ENCODE results near the gene NAV1. TPM values are rescaled to one million over a fixed set of nuclear protein-coding genes. Genes with fewer than 3 reads are reported as not detected.

NAV1 gene
- total and polyA plus RNA-seq, 2 of the 8 experiments (the other 6 are each of a cell fraction or from before 2014, with no cell fraction given): 9.9 to 42.7 TPM

- Histone ChIP-seq H3K4me1 (replicated peaks in 1 of 4; ENCODE audit: control insufficient read depth in 3 of 4, insufficient read depth in 4 of 4, low read length in 3 of 4) (peaks cover 6 to 13% (median 8%) of the 10 kb centered on the region in 4 experiments; a peak in 6 of 7 replicates), H2BK120ac (replicated peaks; ENCODE audit: low read depth, low read length) (no peak overlapping the region), H3K4me3 (ENCODE audit: extremely low read depth in 1 of 4, insufficient read depth in 2 of 4, low read depth in 3 of 4, low read length in 4 of 4) (no peak overlapping the region), H3K27ac (ENCODE audit: low read depth, low read length) (no peak overlapping the region), H3K27me3 (replicated peaks in 1 of 4; ENCODE audit: control insufficient read depth in 3 of 4, extremely low read depth in 1 of 4, insufficient read depth in 3 of 4, low read length in 3 of 4) (peaks cover 3 to 33% (median 21%) of the 10 kb centered on the region in 4 experiments), H2BK5ac (ENCODE audit: low read depth, low read length) (no peak overlapping the region), H3K18ac (ENCODE audit: extremely low read depth, low read length) (no peak overlapping the region), H3K9me3 (ENCODE audit: insufficient read depth in 2 of 2, low read depth in 1 of 2, low read length in 1 of 2) (no peaks in the 10 kb centered on the region), H3K79me1 (ENCODE audit: low read depth, low read length) (no peaks in the 10 kb centered on the region), H3K23me2 (ENCODE audit: low read depth, low read length) (peaks cover 5% of the 10 kb centered on the region; the same call in 1 of the 2 replicates), H3K56ac (replicated peaks; ENCODE audit: insufficient read length, low read depth, low read length) (no peak overlapping the region), H3K79me2 (ENCODE audit: control insufficient read depth in 1 of 2, insufficient read depth in 2 of 2, low read length in 2 of 2) (no peaks in the 10 kb centered on the region), H4K8ac (ENCODE audit: extremely low read depth, insufficient read depth, low read length) (no peak overlapping the region), H2BK20ac (ENCODE audit: low read length) (no peak overlapping the region), H4K20me1 (replicated peaks in 1 of 2; ENCODE audit: control insufficient read depth in 1 of 2, insufficient read depth in 2 of 2, low read length in 2 of 2) (no peaks in the 10 kb centered on the region), H3K23ac (ENCODE audit: insufficient read length) (no peak overlapping the region), H3K4ac (replicated peaks; ENCODE audit: insufficient read length, low read depth, low read length) (no peak overlapping the region), H2BK15ac (ENCODE audit: low read length) (no peak overlapping the region), H3K14ac (ENCODE audit: insufficient read length) (no peak overlapping the region), H3K9ac (replicated peaks in 1 of 4; ENCODE audit: extremely low read depth in 1 of 4, low read depth in 3 of 4, low read length in 3 of 4) (no peak overlapping the region), H2AK5ac (ENCODE audit: low read depth, low read length) (no peak overlapping the region), H2BK12ac (ENCODE audit: low read depth, low read length) (no peak overlapping the region; the same call in 1 of the 2 replicates), H4K5ac (ENCODE audit: insufficient read length, low read depth, low read length) (no peak overlapping the region), H3K36me3 (ENCODE audit: control insufficient read depth in 2 of 4, insufficient read depth in 4 of 4, low read length in 3 of 4) (no peaks in the 10 kb centered on the region), H2AFZ (ENCODE audit: low read length) (no peak overlapping the region), H4K91ac (replicated peaks; ENCODE audit: insufficient read length, low read length) (no peak overlapping the region), H3K4me2 (ENCODE audit: insufficient read depth in 1 of 2, low read depth in 2 of 2, low read length in 2 of 2) (no peak overlapping the region)
- DNase-seq (ENCODE audit: low read depth in 1 of 2, low spot score in 2 of 2) (no peak), FAIRE-seq (no peak)
- 83% methylated on average over 2 of the region's 2 CpGs; no CpG with 5 or more reads in 1 of the 2 experiments for WGBS, 2 experiments (ENCODE audit: extremely low coverage in 1 of 2, insufficient coverage in 1 of 2, insufficient read length in 1 of 2, insufficient replicate concordance in 2 of 2, low coverage in 1 of 2, low lambda C conversion rate in 2 of 2, missing lambda C conversion rate in 1 of 2)
- ChIA-PET CTCF (ENCODE audit: partially characterized antibody) (interaction anchor here (0.5 to 43.8 kb wide), 8 partner anchors 4 to 227 kb away, joined by 3 to 929 read pairs (median 12); partner anchors contain the start of genes CSRP1, NAV1 and PHLDA3), POLR2A (ENCODE audit: partially characterized antibody) (interaction anchor here (1.1 to 6.3 kb wide), 2 partner anchors 8 to 21 kb away, joined by 3 to 52 read pairs; no protein-coding TSS in a partner anchor)
- TF ChIP-seq RAD21 (IDR thresholded peaks at IDR 0.05 in 1 of 2, conservative IDR thresholded peaks at IDR 0.05 in 1 of 2; ENCODE audit: low read depth in 2 of 2, low read length in 2 of 2) (no peak), GTF2F1 (IDR thresholded peaks at IDR 0.05; ENCODE audit: borderline replicate concordance, low read depth, low read length) (no peak)
- TF ChIP-seq, protein P1, sequence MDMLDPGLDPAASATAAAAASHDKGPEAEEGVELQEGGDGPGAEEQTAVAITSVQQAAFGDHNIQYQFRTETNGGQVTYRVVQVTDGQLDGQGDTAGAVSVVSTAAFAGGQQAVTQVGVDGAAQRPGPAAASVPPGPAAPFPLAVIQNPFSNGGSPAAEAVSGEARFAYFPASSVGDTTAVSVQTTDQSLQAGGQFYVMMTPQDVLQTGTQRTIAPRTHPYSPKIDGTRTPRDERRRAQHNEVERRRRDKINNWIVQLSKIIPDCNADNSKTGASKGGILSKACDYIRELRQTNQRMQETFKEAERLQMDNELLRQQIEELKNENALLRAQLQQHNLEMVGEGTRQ (IDR thresholded peaks at IDR 0.05; ENCODE audit: low read length): no peak
- TF ChIP-seq, protein P2, sequence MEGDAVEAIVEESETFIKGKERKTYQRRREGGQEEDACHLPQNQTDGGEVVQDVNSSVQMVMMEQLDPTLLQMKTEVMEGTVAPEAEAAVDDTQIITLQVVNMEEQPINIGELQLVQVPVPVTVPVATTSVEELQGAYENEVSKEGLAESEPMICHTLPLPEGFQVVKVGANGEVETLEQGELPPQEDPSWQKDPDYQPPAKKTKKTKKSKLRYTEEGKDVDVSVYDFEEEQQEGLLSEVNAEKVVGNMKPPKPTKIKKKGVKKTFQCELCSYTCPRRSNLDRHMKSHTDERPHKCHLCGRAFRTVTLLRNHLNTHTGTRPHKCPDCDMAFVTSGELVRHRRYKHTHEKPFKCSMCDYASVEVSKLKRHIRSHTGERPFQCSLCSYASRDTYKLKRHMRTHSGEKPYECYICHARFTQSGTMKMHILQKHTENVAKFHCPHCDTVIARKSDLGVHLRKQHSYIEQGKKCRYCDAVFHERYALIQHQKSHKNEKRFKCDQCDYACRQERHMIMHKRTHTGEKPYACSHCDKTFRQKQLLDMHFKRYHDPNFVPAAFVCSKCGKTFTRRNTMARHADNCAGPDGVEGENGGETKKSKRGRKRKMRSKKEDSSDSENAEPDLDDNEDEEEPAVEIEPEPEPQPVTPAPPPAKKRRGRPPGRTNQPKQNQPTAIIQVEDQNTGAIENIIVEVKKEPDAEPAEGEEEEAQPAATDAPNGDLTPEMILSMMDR (IDR thresholded peaks at IDR 0.05; ENCODE audit: control extremely low read depth in 1 of 3, insufficient read depth in 1 of 3, low read depth in 1 of 3, low read length in 3 of 3): no peak
Observed at GRCh38 chr1:201509601-201510374, 29.1 kb upstream of the NAV1 start.

Measured in H1 (cell line).